DOHH2 (cell line): ENCODE data around the gene CFAP61.

Experiments
- H3F3A ChIP-seq: fragments of 200-600 bp; sonication (generic), shearing (Covaris generic); 2 replicates; pipeline ENCODE4 v1.6.0; 2016; ENCODE audit warnings: antibody characterized with exemption, mild to moderate bottlenecking; ENCODE audit not compliant: control insufficient read depth, insufficient read depth
- H3K27ac ChIP-seq: fragments of 200-600 bp; sonication (generic); 2 replicates; pipeline ENCODE4 v1.5.1; 2014; ENCODE audit warnings: low read depth, mild to moderate bottlenecking, low read length, moderate library complexity
- H3K27me3 ChIP-seq: fragments of 200-600 bp; sonication (generic); 2 replicates; pipeline ENCODE4 v1.6.1; 2014; ENCODE audit warnings: mild to moderate bottlenecking, low read length, mixed read lengths; ENCODE audit not compliant: control insufficient read depth
- H3K36me3 ChIP-seq: fragments of 200-600 bp; sonication (generic); 2 replicates; pipeline ENCODE4 v1.6.1; 2014; ENCODE audit warnings: mild to moderate bottlenecking, low read length, moderate library complexity, mixed read lengths; ENCODE audit not compliant: control insufficient read depth
- H3K4me1 ChIP-seq: fragments of 200-600 bp; sonication (generic); 2 replicates; pipeline ENCODE4 v1.6.1; 2014; ENCODE audit warnings: mild to moderate bottlenecking, low read length, mixed read lengths; ENCODE audit not compliant: control insufficient read depth
- H3K4me2 ChIP-seq: fragments of 200-600 bp; sonication (generic); 2 replicates; pipeline ENCODE4 v1.6.0; 2014; ENCODE audit warnings: mild to moderate bottlenecking, low read length, moderate library complexity
- H3K4me3 ChIP-seq: fragments of 200-600 bp; sonication (generic); 2 replicates; pipeline ENCODE4 v1.5.1; 2014; ENCODE audit warnings: mild to moderate bottlenecking, low read length, mixed read lengths
- H3K79me2 ChIP-seq: fragments of 200-600 bp; sonication (generic); 2 replicates; pipeline ENCODE4 v1.6.1; 2014; ENCODE audit warnings: mild to moderate bottlenecking, low read length, mixed read lengths; ENCODE audit not compliant: control insufficient read depth
- H3K9me2 ChIP-seq: fragments of 200-600 bp; sonication (generic); replicated peaks from 2 replicates; pipeline ENCODE4 v1.6.1; 2014; ENCODE audit warnings: mild to moderate bottlenecking, low read length, mixed read lengths; ENCODE audit not compliant: control insufficient read depth
- H3K9me3 ChIP-seq: fragments of 200-600 bp; sonication (generic); 2 replicates; pipeline ENCODE4 v1.6.1; 2014; ENCODE audit warnings: antibody characterized with exemption, low read length, mixed read lengths; ENCODE audit not compliant: control insufficient read depth, insufficient read depth
- H4K20me1 ChIP-seq: fragments of 200-600 bp; sonication (generic); 2 replicates; pipeline ENCODE4 v1.6.0; 2014; ENCODE audit warnings: low read depth, mild to moderate bottlenecking, antibody characterized with exemption, low read length, moderate library complexity; ENCODE audit not compliant: control insufficient read depth, insufficient read depth
- CTCF ChIP-seq: fragments of 200-600 bp; sonication (generic); IDR thresholded peaks from one replicate; pipeline ENCODE4 v1.5.1; 2014; ENCODE audit warnings: antibody characterized with exemption, mild to moderate bottlenecking, low read depth, low read length; ENCODE audit not compliant: poor library complexity, severe bottlenecking
- EZH2phosphoT487 ChIP-seq: fragments of 200-600 bp; sonication (generic); IDR thresholded peaks from 2 replicates; pipeline ENCODE4 v1.6.1; 2017; ENCODE audit warnings: borderline replicate concordance, mild to moderate bottlenecking, antibody characterized with exemption, low read length, moderate library complexity, mixed read lengths

The CFAP61 gene

GRCh38 chr20:20005342-20005741, 47.0 kb upstream of the CFAP61 start:
- Histone ChIP-seq H3F3A (no peaks in the 10 kb centered on the region), H3K4me3 (no peak overlapping the region)

GRCh38 chr20:20009784-20010253, 42.5 kb upstream of the CFAP61 start:
- no peaks in the 10 kb centered on the region for H3K9me2 ChIP-seq
- no peaks in the 10 kb centered on the region for H3K79me2 ChIP-seq
- H3K27ac ChIP-seq, result no peak overlapping the region
- H3K4me3 ChIP-seq, result no peak overlapping the region
- H3K4me1 ChIP-seq, result no peaks in the 10 kb centered on the region
- H4K20me1 ChIP-seq, result no peaks in the 10 kb centered on the region
- no peaks in the 10 kb centered on the region for H3K9me3 ChIP-seq
- H3K27me3 ChIP-seq, result peaks cover 18% of the 10 kb centered on the region
- no peak for TF ChIP-seq EZH2phosphoT487
- no peak for TF ChIP-seq CTCF
- no peaks in the 10 kb centered on the region for H3F3A ChIP-seq
- no peak overlapping the region for H3K4me2 ChIP-seq
- H3K36me3 ChIP-seq, result no peaks in the 10 kb centered on the region

More at GRCh38 chr20:20005342-20005741, 47.0 kb upstream of the CFAP61 start:
- TF ChIP-seq CTCF (no peak), EZH2phosphoT487 (no peak)
- peaks cover 41% of the 10 kb centered on the region for H3K27me3 ChIP-seq
- H3K79me2 ChIP-seq, result no peaks in the 10 kb centered on the region
- H3K36me3 ChIP-seq, result no peaks in the 10 kb centered on the region
- H3K27ac ChIP-seq, result no peak overlapping the region
- no peak overlapping the region for H3K4me2 ChIP-seq
- no peaks in the 10 kb centered on the region for H3K9me2 ChIP-seq
- H4K20me1 ChIP-seq, result no peaks in the 10 kb centered on the region
- no peaks in the 10 kb centered on the region for H3K4me1 ChIP-seq
- no peaks in the 10 kb centered on the region for H3K9me3 ChIP-seq

GRCh38 chr20:20010639-20011500, 41.5 kb upstream of the CFAP61 start:
- no peak for TF ChIP-seq CTCF
- no peak for TF ChIP-seq EZH2phosphoT487
- Histone ChIP-seq H3K27me3 (peaks cover 13% of the 10 kb centered on the region), H4K20me1 (no peaks in the 10 kb centered on the region), H3K9me3 (no peaks in the 10 kb centered on the region), H3K4me2 (no peak overlapping the region), H3F3A (no peaks in the 10 kb centered on the region; the same call in 1 of the 2 replicates), H3K79me2 (no peaks in the 10 kb centered on the region), H3K4me1 (no peaks in the 10 kb centered on the region), H3K4me3 (no peak overlapping the region), H3K36me3 (no peaks in the 10 kb centered on the region), H3K27ac (no peak overlapping the region), H3K9me2 (no peaks in the 10 kb centered on the region)
